Measurements from ENCODE around the gene RANBP10. TPM values are rescaled to one million over a fixed set of nuclear protein-coding genes. Genes with fewer than 3 reads are reported as not detected.

The RANBP10 gene
- total and polyA plus RNA-seq, 2 of the 13 experiments (the other 11 are each of a cell fraction or from before 2014, with no cell fraction given), result 9.2 to 22.7 TPM

- no peak for TF ChIP-seq CSRNP2 (CRISPR knock-in tag; conservative IDR thresholded peaks at IDR 0.05; ENCODE audit: low read depth)
- TF ChIP-seq SATB2 (CRISPR knock-in tag; IDR thresholded peaks at IDR 0.05), result no peak
- no peak for TF ChIP-seq ZNF337 (CRISPR knock-in tag; IDR thresholded peaks at IDR 0.05; ENCODE audit: borderline replicate concordance, low read depth)
- TF ChIP-seq RARA (CRISPR knock-in tag; IDR thresholded peaks at IDR 0.05), result no peak
- no peak for TF ChIP-seq ZNF10 (CRISPR knock-in tag; IDR thresholded peaks at IDR 0.05; ENCODE audit: borderline replicate concordance, low read depth)
- TF ChIP-seq FOXJ3 (CRISPR knock-in tag; IDR thresholded peaks at IDR 0.05; ENCODE audit: borderline replicate concordance), result no peak; the same call in 1 of the 2 replicates
- no peak for TF ChIP-seq KLF16 (CRISPR knock-in tag; IDR thresholded peaks at IDR 0.05)
- TF ChIP-seq ZNF142 (CRISPR knock-in tag; IDR thresholded peaks at IDR 0.05), result no peak
- TF ChIP-seq ATF6 (CRISPR knock-in tag; conservative IDR thresholded peaks at IDR 0.05), result no peak
- TF ChIP-seq SKI (IDR thresholded peaks at IDR 0.05; ENCODE audit: partially characterized antibody), result no peak
- no peak for TF ChIP-seq MAFK (conservative IDR thresholded peaks at IDR 0.05 in 1 of 2, IDR thresholded peaks at IDR 0.05 in 1 of 2; ENCODE audit: low read length in 2 of 2)
- TF ChIP-seq HNRNPK (IDR thresholded peaks at IDR 0.05; ENCODE audit: low read depth, low read length, poor library complexity, severe bottlenecking), result no peak
- no peak for TF ChIP-seq ZNF564 (CRISPR knock-in tag; IDR thresholded peaks at IDR 0.05)
Observed at GRCh38 chr16:67805718-67806427, 487 bp downstream of the RANBP10 start (continued).

All from HepG2 (cell line).